ENCODE data around the gene GPD1L.
"Not testable (repeated sequence)": the region's sequence is repeated elsewhere in the genome, so short reads cannot be mapped to it uniquely, and the experiment has no call there.

The GPD1L gene

DNA sequence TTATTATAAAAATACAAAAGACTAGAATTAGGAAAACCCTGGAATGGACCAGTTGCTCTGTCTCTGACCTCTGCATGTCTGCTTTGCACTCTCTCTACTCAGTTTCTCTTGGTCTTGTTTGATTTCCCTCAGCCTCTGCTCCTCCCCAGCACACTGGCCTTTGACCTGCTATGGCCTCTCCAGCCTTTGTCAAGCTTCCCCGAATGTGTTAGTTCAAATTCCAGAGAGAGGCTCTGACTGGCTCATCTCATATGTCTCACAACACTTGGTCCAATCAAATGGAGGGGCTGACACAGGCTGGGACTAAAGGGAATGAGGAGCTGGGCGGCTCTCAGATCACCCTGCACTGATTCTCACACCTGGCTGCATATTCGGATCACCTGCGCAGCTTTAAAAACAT is 79.7 kb downstream of the GPD1L start:
- DNase-seq = no peak

DNA sequence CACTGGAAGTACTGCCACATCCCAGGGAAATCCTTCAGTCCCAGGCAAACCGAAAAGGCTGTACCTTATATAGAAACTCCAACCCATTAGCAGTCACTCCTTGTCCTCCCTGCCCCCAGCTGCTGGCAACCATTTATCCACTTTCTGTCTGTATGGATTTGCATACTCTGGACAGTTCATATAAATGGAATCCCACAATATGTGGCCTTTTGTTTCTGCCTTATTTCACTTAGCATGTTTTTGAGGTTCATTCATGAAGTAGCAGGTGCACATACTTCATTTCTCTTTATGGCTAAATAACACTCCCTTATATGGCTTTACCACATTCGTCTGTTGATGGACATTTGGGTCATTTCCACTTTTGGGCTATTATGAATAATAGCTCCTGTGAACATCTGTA is 80.5 kb downstream of the GPD1L start:
- DNase-seq = no peak

- DNase-seq = no peak
Measured at GRCh38 chr3:32189693-32190092, 83.3 kb downstream of the GPD1L start.

GRCh38 chr3:32190556-32190955 is 84.1 kb downstream of the GPD1L start:
- not testable (repeated sequence) for DNase-seq

DNA sequence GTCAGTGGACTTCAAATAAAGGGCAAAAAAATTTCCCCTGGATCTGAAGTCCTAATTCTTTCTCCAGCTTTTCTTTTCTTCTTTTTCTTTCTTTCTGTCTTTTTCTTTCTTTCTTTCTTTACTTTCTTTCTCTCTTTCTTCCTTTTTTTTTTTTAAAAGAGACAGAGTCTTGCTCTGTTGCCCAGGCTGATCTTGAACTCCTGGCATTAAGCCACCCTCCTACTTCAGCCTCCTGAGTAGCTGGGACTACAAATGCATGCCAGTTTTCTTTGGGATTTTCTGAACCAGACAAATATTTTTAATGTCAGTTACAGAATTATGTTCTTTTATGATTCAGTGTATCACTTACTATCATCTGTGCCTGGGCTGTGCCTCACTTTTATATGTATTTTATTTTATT is 86.7 kb downstream of the GPD1L start:
- DNase-seq = no peak

DNA sequence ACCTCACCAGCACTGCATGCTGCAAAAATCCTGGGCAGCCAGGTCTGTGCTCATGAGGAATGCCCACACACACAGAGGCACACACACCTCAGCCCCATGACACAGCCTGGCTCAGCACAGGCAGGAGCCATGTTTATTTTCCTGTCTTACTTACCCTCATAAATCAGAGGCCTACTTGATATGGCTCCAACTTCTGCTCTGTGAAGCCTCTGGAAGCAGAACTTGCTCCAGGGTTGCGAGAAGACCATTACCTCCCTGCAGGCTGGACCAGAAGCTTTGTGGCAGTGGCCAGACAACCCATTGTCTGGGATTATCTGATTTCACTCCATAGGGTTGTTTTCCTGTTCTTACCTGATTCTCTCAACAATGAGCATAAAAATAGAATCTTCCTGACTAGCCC is 88.2 kb downstream of the GPD1L start:
- no peak for DNase-seq

DNA sequence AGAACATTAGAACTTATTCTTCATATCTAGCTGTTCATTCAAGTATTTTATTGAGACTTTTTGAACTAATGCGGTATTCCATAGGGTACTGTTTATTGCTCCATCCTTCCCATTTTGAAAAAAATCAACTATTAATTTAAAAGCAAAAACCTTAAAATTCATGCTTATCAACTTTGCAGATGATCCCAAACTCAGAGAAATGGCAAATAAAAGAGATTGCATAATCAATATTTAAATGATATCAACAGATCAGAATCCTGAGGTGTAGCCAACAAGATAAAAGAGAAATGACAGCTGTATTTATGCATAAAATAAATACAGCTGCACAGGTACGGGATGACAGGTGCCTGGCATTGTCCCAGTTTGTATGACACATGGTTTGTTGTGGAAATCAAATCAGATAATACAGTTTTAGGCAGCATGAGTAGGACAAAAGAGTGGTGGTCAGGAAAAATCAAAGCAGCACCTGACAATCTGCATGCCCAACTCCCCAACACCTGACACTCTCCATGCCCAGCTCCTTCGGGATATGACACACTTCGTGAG is 89.6 kb downstream of the GPD1L start:
- no peak for DNase-seq

DNA sequence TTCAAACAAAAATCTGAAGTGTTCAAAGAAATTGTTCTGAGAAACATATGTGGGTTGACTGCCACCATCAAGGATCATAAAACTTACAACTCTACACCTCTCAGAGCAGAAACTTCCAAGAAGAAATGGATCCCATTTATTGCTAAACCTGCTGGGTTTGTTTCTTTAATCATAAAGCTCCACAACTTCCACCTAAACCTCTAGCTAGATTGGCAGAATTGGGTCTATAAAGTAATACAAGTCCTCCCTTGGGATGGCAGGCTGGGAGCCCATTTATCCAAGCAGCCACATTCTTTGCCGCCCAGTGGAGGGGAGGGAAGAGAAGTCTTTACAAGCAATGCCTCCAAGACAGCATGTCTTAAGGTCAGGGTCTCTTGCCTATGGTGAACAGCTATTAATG is 91.6 kb downstream of the GPD1L start:
- DNase-seq = no peak

DNA sequence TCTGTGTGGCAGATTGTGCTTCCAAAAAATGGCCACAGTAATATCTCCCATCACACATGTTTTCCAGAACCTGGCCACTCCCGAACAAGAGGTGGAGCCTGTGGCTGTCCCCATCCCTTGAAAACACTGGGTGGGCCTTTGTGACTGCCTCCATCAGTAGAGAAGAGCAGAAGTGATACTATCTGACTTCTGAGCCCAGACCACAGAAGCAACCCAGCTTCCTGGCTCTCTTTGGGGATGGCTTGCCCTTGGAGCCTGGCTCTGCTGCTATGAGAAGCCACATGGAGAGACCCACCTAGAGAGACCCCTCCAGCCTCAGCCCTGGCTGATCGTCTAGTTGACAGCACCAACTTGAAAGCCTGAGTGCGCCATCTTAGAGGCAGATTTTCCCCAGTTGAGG is 92.3 kb downstream of the GPD1L start:
- no peak for DNase-seq

DNA sequence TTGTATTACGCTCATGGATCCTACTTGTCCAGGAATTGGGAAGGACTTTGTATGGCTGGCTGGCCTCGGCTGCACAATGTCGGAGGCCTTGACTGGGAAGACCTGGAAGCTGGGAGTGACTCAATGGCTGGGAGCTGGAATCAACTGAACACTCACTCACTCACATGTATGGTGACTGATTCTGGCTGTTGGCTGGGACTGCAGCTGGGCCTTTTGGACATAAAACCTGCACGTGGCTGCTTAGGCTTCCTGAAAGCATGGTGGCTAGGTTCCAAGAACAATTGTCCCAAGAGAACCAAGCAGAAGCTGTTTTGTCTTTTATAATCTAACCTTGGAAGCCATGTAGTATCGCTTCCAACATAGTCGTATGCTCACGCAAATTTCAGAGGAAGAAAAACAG is 94.1 kb downstream of the GPD1L start:
- DNase-seq = no peak

DNA sequence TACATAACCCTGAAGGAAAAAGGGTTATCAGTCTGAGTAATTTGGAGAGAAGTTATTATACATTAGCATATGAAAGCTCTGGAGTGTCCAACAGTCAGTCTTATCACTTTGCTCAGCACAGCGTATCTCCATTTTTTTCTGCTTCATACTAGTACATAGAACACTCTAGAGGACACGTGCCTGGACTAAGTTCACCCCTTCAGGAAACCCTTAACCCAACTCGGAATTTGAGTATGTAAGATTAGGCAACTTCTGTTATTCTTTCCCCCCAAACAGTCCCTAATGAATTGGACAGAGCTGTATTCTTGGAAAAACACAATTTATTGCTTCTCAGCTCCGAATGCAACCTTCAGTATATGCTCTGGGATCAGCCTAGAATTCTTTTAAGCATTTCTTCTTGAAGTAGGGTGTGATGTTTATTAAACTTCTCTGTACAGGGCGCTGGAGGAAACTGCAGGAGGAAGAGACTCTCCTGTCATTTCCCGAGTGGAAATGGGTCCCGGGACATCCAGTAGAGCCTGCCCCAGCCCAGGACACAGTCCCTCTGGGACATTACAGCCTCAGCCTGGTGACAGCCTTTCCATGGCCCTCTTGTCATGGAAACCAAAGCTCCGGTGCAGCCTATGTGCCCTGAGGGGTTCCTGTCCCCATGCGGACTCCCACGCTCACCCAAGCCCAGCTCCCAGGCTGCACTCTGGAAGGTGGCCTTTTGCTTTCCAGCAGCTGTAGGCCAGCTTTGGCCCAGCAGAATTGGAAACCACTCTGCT is 94.8 kb downstream of the GPD1L start:
- no peak for DNase-seq

DNA sequence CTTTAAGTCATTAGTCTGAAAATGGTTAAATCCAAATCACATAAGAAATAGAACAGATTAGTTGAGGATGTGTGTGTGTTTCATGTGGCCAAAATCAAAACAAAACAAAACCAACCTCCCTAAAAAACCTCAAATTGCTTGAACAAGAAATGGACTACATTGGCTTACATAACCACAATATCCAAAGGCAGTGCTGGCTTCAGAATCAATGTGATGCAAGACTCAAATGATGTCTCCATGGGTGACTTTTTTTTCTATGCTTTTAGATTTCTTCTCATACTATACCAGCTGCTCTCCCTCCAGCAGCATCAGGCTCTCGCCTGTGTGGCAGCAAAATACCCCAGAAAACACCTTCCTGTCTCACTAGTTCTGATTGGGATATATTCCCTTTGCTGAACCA is 96.1 kb downstream of the GPD1L start:
- DNase-seq = no peak

DNA sequence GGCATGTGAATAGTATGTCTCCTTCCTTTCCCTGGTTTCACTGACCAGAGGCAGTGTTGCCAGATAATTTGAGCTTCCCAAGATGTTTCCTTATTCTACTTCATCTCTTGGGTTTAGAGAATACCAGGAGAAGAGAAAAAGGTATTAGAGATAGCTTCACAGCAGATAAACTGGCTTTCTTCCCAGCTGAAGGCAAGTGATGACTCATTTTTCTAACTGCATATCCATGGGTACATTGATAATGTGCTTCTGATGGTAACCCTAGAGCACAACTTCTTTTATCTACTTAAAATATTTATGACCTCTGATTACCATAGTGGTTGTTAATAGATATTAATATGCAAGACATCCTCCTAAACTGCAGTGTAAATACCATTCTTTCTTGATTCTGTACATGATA is 97.4 kb downstream of the GPD1L start:
- no peak for DNase-seq

- DNase-seq = no peak
Measured at GRCh38 chr3:32208447-32208846, 102.0 kb downstream of the GPD1L start.

GRCh38 chr3:32215185-32215584 is 108.8 kb downstream of the GPD1L start:
- DNase-seq = no peak

DNA sequence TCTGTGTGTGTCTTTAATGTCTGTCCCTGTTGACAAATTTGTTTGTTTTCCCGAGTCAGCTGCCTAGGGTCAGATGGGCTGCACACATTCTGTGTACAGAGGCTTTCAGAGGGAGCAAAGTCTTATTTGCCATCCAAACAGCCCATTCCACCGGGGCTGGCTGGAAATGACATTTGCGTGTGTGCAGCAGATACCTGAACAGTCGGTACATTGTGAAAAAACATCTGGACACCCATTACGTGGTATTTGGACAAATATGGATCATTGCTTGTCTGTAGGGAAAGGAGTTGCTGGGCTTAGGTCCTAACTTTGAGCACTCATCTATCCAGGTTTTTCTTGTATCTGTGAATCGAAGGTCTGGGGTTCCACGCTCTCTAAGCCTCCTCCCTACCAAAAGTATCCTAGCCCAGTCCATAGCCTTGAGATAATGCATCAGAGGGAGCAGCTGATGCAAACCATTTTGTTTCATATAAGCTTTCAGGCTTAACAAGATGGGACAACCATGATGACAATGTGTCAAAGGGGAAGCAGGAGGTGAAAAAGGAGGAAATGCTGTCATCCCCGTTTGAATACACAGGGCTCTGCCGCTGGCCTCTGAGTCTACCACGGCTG is 109.9 kb downstream of the GPD1L start:
- DNase-seq = no peak

GRCh38 chr3:32217339-32217738 is 110.9 kb downstream of the GPD1L start:
- no peak for DNase-seq
